ENCODE results near the gene PQBP1.

The PQBP1 gene

GRCh38 chrX:48902776-48903175, 5.0 kb downstream of the PQBP1 start:
- DNase-seq, result no peak

DNA sequence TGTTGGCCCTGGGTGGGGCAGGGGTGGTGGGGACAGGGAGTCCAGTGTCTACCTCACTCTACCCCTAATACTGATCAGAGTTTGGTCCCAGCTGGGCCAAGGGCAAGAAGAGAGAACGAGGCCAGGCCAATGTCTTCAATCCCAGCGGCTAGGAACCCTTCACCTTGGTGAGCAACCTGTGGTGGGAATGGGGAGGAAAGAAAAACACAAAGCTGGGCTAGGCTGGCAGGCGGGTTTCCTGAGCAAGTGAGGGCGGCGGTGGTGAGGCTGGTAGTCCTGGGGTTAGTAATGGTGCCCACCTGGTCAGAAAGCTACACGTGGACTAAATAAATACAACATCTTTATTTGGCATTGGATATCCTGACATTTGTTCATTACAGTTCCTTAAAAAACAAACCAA, 5.6 kb downstream of the PQBP1 start:
- DNase-seq, result no peak

- no peak for DNase-seq
Observed at GRCh38 chrX:48904180-48904579, 6.5 kb downstream of the PQBP1 start.

GRCh38 chrX:48904626-48905025, 6.9 kb downstream of the PQBP1 start:
- no peak for DNase-seq

GRCh38 chrX:48905090-48905790, 7.5 kb downstream of the PQBP1 start:
- no peak for DNase-seq

DNA sequence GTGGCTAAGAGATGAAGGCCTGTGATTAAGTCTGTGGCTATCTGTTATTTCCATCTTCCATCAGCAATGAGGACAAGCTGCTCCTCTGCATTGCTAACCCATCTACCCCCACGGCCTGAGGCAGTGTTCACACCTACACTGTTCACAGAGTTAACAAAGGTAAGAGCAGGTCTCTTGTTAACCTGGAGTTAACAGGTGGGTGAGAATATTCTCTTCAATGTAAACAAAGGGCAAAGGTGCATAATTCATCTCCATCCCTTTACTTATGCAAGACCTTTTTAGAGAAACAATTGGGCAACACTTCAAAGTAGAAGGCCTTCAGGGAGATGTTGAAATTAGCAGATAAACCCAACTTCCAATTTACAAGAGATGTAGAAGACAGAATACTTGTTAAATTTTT, 10.9 kb downstream of the PQBP1 start:
- DNase-seq, result no peak

DNA sequence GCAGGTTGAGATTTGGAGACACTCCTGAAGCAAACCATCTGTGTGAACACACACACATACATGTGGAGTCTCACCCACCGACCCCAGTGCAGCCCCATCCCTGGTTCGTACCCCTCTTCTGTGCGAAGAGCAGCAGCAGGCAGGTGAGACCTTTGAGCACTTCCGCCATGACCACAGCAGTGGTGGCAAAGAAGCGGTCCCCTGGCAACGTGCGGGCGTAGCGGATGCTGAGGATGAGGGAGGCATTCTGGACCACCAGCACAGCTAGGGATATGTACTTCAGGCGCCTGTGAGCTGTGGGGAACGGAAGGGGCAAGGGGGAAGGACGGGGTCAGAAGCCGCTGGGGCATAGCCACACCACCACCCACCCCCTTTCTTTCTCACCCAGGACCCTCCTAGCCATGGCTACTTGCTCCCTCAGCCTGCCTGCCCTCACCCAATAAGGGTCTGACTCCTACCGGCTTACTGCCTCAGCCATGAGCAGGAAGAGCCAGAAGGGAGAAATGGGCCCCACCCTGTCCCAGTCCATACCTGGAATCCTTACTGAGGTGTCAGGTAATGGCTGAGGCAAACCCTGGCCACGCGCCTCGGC, 12.1 kb downstream of the PQBP1 start:
- DNase-seq, result no peak

DNA sequence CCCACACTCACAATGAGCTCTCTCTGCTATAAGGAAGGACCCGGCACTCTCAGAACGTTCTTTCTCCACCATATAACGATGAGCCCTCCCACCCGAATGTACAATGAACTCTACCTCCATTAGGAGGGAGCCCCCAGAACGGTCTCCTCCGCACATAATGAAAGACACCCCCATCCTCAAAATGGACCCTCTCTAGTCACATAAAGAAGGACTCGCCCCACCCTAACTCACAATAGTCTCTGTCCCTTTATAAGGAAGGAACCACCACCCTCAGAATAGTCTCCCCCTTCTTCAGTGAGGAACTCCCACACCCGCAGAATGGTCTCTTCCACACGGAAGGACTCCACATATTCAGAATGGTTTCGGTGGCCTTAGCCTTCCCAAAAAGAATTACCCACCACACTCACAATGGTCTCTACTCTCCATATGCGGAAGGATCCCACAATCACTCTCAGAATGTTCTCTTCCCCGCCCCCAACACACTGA, 13.2 kb downstream of the PQBP1 start:
- no peak for DNase-seq

DNA sequence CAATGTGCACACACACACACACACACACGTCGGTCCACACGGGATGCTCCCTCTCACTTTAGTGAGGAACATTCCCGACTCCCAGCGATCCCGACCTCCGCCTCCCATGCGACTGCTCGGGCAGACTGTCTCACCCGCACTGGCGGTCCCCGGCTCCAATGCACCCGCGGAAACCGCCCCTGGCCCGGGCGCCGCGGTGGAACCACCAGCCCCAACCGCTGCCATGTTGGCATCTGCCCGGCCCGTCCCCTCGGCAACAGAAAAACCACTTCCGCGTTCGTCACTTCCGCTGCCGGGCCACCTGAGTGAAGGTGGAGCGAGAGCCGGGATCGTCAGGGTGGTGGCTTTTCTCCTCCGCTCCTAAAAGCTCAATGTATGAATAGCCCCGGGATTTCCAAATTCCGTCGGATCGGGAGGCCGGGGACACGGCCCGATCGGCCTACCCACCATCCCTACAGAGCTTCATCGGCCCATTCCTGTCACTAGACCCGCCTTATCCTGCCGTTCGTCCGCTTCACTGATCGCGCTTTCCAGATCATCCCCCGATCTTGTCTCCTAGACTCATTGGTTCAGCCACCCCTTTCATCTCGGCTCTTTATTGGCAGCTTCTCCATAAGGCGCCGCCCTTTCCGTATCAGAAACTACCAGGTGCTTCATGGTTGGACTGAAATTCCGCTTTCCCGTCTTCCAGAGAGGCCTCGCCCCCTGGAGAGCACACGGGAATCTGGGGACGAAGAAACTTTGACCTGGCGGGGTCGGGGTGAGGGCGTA, 13.9 kb downstream of the PQBP1 start, which contains the start of gene SLC35A2:
TSS of gene SLC35A2 (minus strand) at position 235 of the 771 bp plus-strand sequence. CDS start at position 225, 10 bp downstream.
- DNase-seq, result peak; percentile 87

GRCh38 chrX:48913605-48914366, 16.1 kb downstream of the PQBP1 start:
- DNase-seq, result no peak

DNA sequence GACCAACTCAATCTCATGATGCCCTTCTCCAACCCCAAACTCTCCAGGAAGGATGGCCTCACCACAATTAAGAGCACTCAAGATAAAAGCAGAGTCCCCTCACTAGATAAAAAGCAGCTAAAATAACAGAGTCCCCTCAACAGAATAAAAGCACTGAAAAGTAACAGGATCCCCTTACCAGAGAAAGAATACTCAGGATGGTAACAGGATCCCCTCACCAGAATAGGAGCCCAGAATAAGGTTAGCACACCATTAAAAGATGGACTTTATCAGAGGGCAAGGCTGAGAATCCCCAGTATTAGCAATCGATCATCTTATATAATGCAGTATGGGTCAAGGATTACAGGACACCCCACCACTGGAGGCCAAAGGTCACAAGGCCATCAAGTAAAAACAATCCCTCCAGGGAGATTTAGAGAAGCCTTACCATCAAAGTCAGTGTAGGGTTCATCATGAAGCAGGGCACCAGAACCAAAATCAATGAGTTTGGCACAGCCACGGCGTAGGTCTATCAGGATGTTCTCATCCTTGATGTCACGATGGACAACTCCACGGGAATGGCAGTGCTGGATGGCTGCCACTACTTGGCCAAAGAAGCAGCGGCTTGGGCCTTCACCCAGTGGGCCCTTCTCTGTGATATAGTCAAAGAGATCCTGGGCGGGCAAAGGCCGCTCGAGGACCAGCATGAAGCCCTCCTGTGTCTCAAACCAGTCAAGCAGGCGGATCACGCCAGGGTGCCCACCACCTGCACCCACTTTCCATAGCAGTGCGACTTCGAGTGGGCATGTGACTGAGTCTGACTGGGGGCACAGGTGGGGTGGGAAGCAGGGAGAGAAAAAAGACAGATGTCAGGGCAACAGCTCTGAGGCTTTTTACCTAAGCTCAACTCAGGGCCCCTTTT, 17.1 kb downstream of the PQBP1 start:
- no peak for DNase-seq

DNA sequence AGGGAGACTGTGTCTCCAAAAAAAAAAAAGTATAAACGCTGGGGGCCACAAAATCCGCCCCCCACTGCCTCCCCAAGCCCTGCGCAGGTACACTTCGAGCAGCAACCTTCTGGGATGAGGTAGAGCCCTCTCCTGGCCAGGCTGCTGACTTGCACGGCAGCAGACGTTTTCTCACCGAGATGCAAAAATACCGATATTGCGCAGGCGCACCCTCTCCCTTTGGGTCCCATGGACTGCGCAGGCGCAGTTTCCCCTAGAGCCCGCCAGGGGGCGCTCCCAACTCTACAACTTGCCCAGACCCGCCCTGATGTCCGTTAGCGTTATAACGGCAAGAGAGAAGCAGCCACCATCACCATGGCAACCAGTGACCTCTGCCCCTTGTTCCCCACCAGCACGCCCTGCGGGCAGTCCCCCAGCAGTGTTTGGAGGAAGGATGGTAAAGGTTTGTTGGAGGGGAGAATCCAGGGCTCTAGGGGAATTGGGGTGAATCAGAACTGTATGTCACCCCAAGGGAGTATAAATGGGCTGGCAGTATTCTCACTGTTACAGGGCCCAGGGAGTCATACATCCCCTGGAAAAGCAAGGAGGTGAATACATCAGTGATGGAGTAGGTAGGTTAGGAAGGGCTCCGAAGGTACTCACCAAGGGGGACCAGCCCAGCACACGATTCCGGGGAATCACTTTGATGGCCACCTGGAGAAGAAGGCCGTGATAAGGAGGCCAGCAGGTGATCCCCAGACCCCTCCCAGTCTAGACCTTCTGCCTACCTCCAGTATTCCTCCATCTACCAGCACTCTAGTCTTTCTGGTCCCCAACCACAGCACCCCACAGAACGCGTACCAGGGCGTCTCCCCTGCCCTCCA, 19.6 kb downstream of the PQBP1 start:
- DNase-seq, result peak; percentile 86

GRCh38 chrX:48918301-48918642, 20.5 kb downstream of the PQBP1 start:
- no peak for DNase-seq

- DNase-seq, result peak; percentile 92
Observed at GRCh38 chrX:48918643-48919340, 21.1 kb downstream of the PQBP1 start, which contains the start of gene PIM2. TSS of gene PIM2 (minus strand) at chrX:48919024. CDS start at chrX:48918834, 190 bp downstream.

DNA sequence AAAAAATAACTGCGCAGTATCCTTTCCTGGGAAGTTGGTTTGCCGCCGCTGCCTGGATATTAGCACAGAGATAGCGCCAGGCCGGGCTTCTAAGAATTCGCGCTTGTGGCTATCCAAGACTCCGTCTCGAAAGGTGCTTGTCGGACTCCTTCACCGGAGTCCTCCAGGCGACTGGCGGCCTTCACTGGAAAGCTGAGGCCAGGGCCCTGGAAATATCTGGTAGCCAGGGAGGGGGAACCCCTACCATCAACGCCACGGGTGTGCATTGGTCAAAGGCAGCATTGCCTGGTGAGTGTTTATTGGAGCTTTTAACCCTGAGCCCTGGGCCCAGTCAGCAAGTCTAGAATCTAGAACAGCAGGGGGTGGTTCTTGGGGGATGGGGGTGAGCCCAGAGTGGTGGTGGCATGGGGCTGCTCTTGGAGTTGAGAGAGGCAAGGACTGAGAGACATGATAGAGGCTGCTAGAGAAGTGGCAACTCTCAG, 21.7 kb downstream of the PQBP1 start:
- DNase-seq, result peak; percentile 54

DNA sequence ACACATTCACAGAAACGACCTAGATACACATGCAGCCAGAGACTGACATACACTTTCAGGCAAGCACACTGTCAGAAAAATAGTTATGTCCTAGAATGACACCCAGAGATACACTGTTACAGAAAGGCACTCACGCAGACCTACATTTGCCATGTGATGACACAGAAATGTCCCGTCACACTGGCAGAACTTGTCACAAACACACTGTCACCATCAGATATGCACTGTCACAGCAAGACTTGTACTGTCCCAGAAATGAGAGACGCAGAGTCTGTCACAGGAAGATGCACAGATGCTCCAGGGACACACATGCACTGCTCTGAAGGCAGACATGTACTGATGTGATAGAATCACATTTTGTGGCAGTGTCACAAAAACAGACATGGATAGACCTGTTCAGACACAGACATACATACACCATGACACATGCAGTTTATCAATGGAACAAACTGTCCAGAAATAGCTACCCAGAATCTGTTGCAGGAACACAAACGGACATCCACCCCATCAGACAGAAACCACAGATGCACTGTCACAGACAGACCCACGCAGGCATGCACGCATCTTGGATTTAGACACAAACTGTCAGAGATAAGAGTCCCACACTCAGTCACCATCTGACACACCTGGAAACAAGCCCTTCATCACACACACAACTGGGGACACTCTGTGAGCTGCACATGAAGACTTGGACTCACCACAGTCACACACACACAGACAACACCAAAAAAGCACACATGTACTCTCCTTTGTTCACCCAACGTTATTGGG, 22.4 kb downstream of the PQBP1 start:
- DNase-seq, result no peak

DNA sequence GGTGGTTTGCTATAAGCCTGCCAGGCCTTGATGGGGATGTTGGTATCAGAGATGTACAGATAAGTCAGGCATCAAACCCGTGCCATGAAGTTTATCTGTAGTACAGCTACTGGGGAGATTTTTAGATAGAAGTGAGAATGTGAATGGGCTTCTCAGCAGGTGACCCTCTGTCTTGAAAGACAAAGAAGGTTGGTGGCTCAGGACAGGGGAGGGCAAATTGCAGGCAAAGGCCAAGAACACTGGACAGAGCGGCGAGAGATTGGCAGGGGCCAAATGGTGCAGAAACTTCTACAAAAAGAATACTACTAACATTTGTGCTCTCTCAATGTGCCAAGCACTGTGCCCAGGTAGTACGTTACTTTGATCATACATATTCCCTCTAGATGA, 23.0 kb downstream of the PQBP1 start:
- no peak for DNase-seq

GRCh38 chrX:48923771-48924170, 26.0 kb downstream of the PQBP1 start:
- DNase-seq, result no peak

GRCh38 chrX:48924270-48924669, 26.5 kb downstream of the PQBP1 start:
- no peak for DNase-seq

Data from stimulated activated CD4-positive, alpha-beta T cell treated with anti-CD3 and anti-CD28 coated beads, Interleukin-4, amount 100 ng/mL, for 24 hours (primary cell).